Fibroblast of lung (primary cell): ENCODE data around the gene SLX1B. TPM values are rescaled to one million over a fixed set of nuclear protein-coding genes. Genes with fewer than 3 reads are reported as not detected.
"Not testable (repeated sequence)": the region's sequence is repeated elsewhere in the genome, so short reads cannot be mapped to it uniquely, and the experiment has no call there.

ENCODE experiments used
- DNase-seq, 2 donors: peaks; one replicate each; pipeline versions ENCODE4 v3.0.0 to v3.0.0-alpha.2; 2010; ENCODE audit warnings: low read depth in 2 of 2
- H2AFZ ChIP-seq: 2 replicates; pipeline ENCODE4 v1.5.1; 2012; ENCODE audit warnings: low read length, control low read depth, inconsistent platforms
- H3K27ac ChIP-seq: 2 replicates; pipeline ENCODE4 v1.5.1; 2011; ENCODE audit warnings: low read length, control low read depth; ENCODE audit not compliant: insufficient read depth
- H3K27me3 ChIP-seq: 2 replicates; pipeline ENCODE4 v1.5.1; 2011; ENCODE audit warnings: mild to moderate bottlenecking, low read length; ENCODE audit not compliant: control insufficient read depth, insufficient read depth
- H3K36me3 ChIP-seq: 2 replicates; pipeline ENCODE4 v1.5.1; 2011; ENCODE audit warnings: low read length; ENCODE audit not compliant: control insufficient read depth, insufficient read depth
- H3K4me1 ChIP-seq: 2 replicates; pipeline ENCODE4 v1.5.1; 2011; ENCODE audit warnings: low read length; ENCODE audit not compliant: control insufficient read depth, insufficient read depth; ENCODE audit errors: extremely low read depth
- H3K4me2 ChIP-seq: 2 replicates; pipeline ENCODE4 v1.5.1; 2011; ENCODE audit warnings: low read length, control low read depth; ENCODE audit not compliant: insufficient read depth; ENCODE audit errors: extremely low read depth
- H3K4me3 ChIP-seq, 4 experiments: fragments of 200-600 bp in 1 of 4; sonication (generic) in 1 of 4; replicated peaks in 1 of 4; 2 replicates each; pipeline ENCODE4 v1.5.1; 2011 to 2016; ENCODE audit warnings: low read length in 4 of 4, low read depth in 3 of 4, mild to moderate bottlenecking in 3 of 4, control low read depth in 2 of 4, inconsistent platforms in 1 of 4, mixed read lengths in 1 of 4; ENCODE audit not compliant: insufficient read depth in 1 of 4; ENCODE audit errors: control extremely low read depth in 1 of 4
- H3K79me2 ChIP-seq: 2 replicates; pipeline ENCODE4 v1.5.1; 2012; ENCODE audit warnings: mild to moderate bottlenecking, low read length, inconsistent platforms; ENCODE audit not compliant: control insufficient read depth, insufficient read depth
- H3K9ac ChIP-seq: 2 replicates; pipeline ENCODE4 v1.5.1; 2011; ENCODE audit warnings: mild to moderate bottlenecking, low read length, control low read depth; ENCODE audit not compliant: insufficient read depth
- H3K9me3 ChIP-seq: 2 replicates; pipeline ENCODE4 v1.5.1; 2012; ENCODE audit warnings: low read depth, low read length; ENCODE audit not compliant: control insufficient read depth, insufficient read depth
- H4K20me1 ChIP-seq: 2 replicates; pipeline ENCODE4 v1.5.1; 2011; ENCODE audit warnings: low read length; ENCODE audit not compliant: control insufficient read depth, insufficient read depth; ENCODE audit errors: extremely low read depth
- polyA plus RNA-seq, 2 donors: library from polyadenylated mRNA; depleted of rRNA in 1 of 2; stranded (reverse) in 1 of 2; unstranded in 1 of 2; fragments of >200 nt; gene quantifications; 2 replicates each; pipeline ENCODE4 v1.2.1, GENCODE V29; 2011 to 2012; ENCODE audit warnings: missing spikeins in 1 of 2
- total RNA-seq: library from RNA; depleted of rRNA; stranded (reverse); fragments of >200 nt; gene quantifications from 2 replicates; pipeline ENCODE4 v1.2.1, GENCODE V29; 2014

SLX1B gene
- total and polyA plus RNA-seq, 2 donors (not counting 1 experiment from before 2014, with no cell fraction given), result 5.0 to 7.8 TPM

- H3K27me3 ChIP-seq, H3K79me2 ChIP-seq, H3K36me3 ChIP-seq, H3K27ac ChIP-seq, H4K20me1 ChIP-seq, H3K9ac ChIP-seq, DNase-seq, H2AFZ ChIP-seq, H3K9me3 ChIP-seq, H3K4me3 ChIP-seq, H3K4me1 ChIP-seq, H3K4me2 ChIP-seq: not testable (repeated sequence)
Observed at GRCh38 chr16:29472065-29472464, 17.7 kb downstream of the SLX1B start.

- not testable (repeated sequence) for H3K4me3 ChIP-seq, H3K36me3 ChIP-seq, DNase-seq, H3K9me3 ChIP-seq, H3K79me2 ChIP-seq, H3K9ac ChIP-seq, H3K27me3 ChIP-seq, H3K4me2 ChIP-seq, H4K20me1 ChIP-seq, H3K27ac ChIP-seq, H2AFZ ChIP-seq, H3K4me1 ChIP-seq
Observed at GRCh38 chr16:29482276-29482675, 27.9 kb downstream of the SLX1B start.

- H2AFZ ChIP-seq, H3K4me2 ChIP-seq, H4K20me1 ChIP-seq, H3K27ac ChIP-seq, H3K9me3 ChIP-seq, H3K9ac ChIP-seq, DNase-seq, H3K4me1 ChIP-seq, H3K27me3 ChIP-seq, H3K4me3 ChIP-seq, H3K36me3 ChIP-seq, H3K79me2 ChIP-seq: not testable (repeated sequence)
Observed at GRCh38 chr16:29506308-29506707, 52.0 kb downstream of the SLX1B start, which contains the start of gene NPIPB12. Gene NPIPB12, minus strand, starts transcription at chr16:29506408.

Other genes starting within 250 kb of the SLX1B start
- gene NPIPB11, start 47.8 kb upstream of the SLX1B start, total RNA-seq, result under 0.01 and 0.50 TPM in 2 replicates
- 0.20 and 0.37 TPM in 2 replicates for gene NPIPB11, start 47.8 kb upstream of the SLX1B start, polyA plus RNA-seq
- 17.5 and 21.8 TPM in 2 replicates for gene BOLA2, start 182 bp upstream of the SLX1B start, total RNA-seq
- gene BOLA2, start 182 bp upstream of the SLX1B start, polyA plus RNA-seq, result 9.0 and 15.1 TPM in 2 replicates
- gene SULT1A4, start 5.4 kb downstream of the SLX1B start, total RNA-seq, result 1.5 and 2.1 TPM in 2 replicates
- gene SULT1A4, start 5.4 kb downstream of the SLX1B start, polyA plus RNA-seq, result 0.22 and 0.63 TPM in 2 replicates
- gene NPIPB12, start 51.9 kb downstream of the SLX1B start, total RNA-seq, result 10.2 and 11.0 TPM in 2 replicates
- 4.7 and 6.4 TPM in 2 replicates for gene NPIPB12, start 51.9 kb downstream of the SLX1B start, polyA plus RNA-seq
- not detected in 2 replicates for gene SPN, start 208.7 kb downstream of the SLX1B start, total RNA-seq
- gene SPN, start 208.7 kb downstream of the SLX1B start, polyA plus RNA-seq, result 0.01 and 0.05 TPM in 2 replicates
- gene QPRT, start 224.6 kb downstream of the SLX1B start, total RNA-seq, result 53.7 and 94.0 TPM in 2 replicates
- gene QPRT, start 224.6 kb downstream of the SLX1B start, polyA plus RNA-seq, result 10.3 and 27.7 TPM in 2 replicates